IgD-negative memory B cell (primary cell): Measurements from ENCODE around the gene SYCP3. TPM values are rescaled to one million over a fixed set of nuclear protein-coding genes. Genes with fewer than 3 reads are reported as not detected.

Source experiments
- H3K27ac Mint-ChIP-seq, 3 donors: one replicate each; pipeline ENCODE4 v1.8.0; 2020 to 2022; ENCODE audit warnings: mild to moderate bottlenecking in 3 of 3, mixed read lengths in 3 of 3, moderate library complexity in 1 of 3
- H3K27me3 Mint-ChIP-seq: one replicate; pipeline ENCODE4 v1.8.0; 2021; ENCODE audit warnings: mixed read lengths
- H3K36me3 Mint-ChIP-seq: one replicate; pipeline ENCODE4 v1.8.0; 2020; ENCODE audit warnings: mild to moderate bottlenecking, mixed read lengths
- H3K4me1 Mint-ChIP-seq, 3 donors: one replicate each; pipeline ENCODE4 v1.8.0; 2020 to 2022; ENCODE audit warnings: mixed read lengths in 3 of 3, mild to moderate bottlenecking in 1 of 3
- H3K4me3 Mint-ChIP-seq, 4 donors: one replicate each; pipeline ENCODE4 v1.8.0; 2020 to 2022; ENCODE audit warnings: mild to moderate bottlenecking in 4 of 4, mixed read lengths in 4 of 4, moderate library complexity in 3 of 4
- H3K9me3 Mint-ChIP-seq, 3 donors: one replicate each; pipeline ENCODE4 v1.8.0; 2020 to 2021; ENCODE audit warnings: mixed read lengths in 3 of 3, mild to moderate bottlenecking in 1 of 3
- polyA plus RNA-seq: library from polyadenylated mRNA; unstranded; fragments of 300-500 nt; fragmentation: Illumina TruSeq; gene quantifications from one replicate; pipeline ENCODE4 v1.2.3, GENCODE V29; 2021

SYCP3 gene
- polyA plus RNA-seq, 1 donor from 2014 or later, result 0.33 TPM

DNA sequence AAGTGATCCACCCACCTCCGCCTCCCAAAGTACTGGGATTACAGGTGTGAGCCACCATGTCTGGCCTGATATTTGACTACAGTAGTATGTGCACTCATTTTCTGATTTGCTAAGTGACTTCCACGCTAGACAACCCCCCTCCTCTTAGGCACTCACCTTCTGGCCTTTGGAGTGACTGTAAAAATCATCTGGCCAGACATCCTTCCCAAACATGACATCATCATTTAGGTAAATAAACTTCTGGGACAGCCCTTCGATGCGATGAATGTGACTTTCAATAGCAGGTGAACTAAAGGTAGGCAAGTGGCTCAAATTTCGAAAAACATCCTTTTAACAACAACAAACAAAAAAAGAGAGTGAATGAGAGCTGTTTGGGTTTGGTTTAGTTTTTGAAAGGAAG lies 30.6 kb upstream of the SYCP3 start:
- H3K4me3 Mint-ChIP-seq, result no peak overlapping the region
- H3K4me1 Mint-ChIP-seq, result peaks cover 0 to 3% (median 0%) of the 10 kb centered on the region in 3 donors
- H3K36me3 Mint-ChIP-seq, result peaks cover 9% of the 10 kb centered on the region
- H3K27ac Mint-ChIP-seq, result no peak overlapping the region
- no peaks in the 10 kb centered on the region for H3K27me3 Mint-ChIP-seq
- no peaks in the 10 kb centered on the region for H3K9me3 Mint-ChIP-seq

DNA sequence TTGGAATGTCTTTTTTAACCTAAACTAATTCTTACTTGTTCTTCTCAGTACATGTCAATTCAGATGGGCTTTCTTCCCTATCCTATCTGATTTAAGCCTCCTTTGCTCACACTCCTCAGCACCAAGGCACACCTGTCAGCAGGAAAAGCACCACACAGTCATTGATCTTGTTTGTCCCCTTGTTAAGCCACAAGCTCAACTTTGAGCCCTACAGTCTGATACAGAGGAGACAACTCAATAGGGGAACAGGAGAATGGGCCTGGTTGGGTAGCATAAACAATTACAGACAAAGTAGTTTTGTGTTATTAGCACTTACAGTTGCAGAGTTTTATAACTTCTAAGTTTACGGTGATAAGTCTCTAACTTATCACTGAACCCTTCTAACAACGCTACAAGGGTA lies 29.5 kb upstream of the SYCP3 start:
- Mint-ChIP-seq H3K9me3 (no peaks in the 10 kb centered on the region), H3K36me3 (peaks cover 9% of the 10 kb centered on the region), H3K4me1 (peaks cover 0 to 1% (median 0%) of the 10 kb centered on the region in 3 donors), H3K27me3 (no peaks in the 10 kb centered on the region), H3K4me3 (no peak overlapping the region), H3K27ac (no peak overlapping the region)

DNA sequence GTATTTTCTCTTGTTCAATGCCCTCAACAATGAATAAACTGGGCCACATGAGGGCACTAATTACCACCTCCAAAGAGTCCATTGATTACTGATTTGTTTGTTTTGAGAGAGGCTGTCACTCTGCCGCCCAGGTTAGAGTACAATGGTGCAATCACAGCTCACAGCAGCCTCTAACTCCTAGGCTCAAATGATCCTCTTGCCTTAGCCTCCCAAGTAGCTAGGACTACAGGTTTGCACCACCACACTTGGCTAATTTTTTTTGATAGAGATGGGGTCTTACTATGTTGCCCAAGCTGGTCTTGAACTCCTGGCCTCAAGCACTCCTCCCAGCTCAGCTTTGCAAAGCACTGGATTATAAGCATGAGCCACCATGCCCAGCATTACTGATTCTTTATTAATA lies 28.3 kb upstream of the SYCP3 start:
- H3K27me3 Mint-ChIP-seq, result no peaks in the 10 kb centered on the region
- H3K9me3 Mint-ChIP-seq, result no peaks in the 10 kb centered on the region
- peaks cover 9% of the 10 kb centered on the region for H3K36me3 Mint-ChIP-seq
- H3K27ac Mint-ChIP-seq, result peak overlapping the region in 1 of 3 donors; percentile 52
- no peak overlapping the region for H3K4me3 Mint-ChIP-seq
- peaks cover 0 to 4% (median 4%) of the 10 kb centered on the region in 3 donors for H3K4me1 Mint-ChIP-seq

DNA sequence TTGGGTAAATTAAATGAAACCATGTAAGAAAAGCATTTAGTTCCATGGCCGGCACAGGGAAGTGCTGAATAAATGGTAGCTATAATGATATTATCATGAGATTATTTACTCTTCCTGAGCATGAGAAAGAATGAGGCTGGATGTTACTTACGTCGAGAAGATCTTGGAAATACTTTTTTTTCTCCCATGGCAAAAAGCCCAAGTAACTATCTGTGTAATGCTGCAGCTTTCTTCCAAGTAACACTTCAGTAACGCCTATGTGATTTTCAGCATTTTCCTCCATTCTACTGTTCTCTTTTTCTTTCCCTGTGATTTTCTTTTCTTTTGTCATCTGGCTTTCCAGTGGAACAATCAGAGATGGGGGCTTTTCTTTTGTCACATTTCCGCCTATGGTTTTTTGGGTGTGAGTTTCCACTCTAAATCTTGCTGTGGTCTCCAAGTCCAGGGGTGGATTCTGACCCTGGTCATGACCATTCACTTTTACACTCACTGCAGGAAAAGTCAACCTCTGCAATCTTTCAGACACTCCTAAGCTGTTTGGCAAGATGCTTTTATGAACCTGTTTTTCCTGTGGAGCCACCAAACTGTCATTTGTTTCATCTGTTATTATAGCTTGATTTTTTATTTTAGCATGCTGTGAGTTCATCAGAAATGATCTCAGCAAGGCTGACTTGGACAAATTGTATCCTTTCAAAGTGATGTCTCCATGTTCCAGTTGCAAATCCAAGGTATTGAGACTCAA lies 25.0 kb upstream of the SYCP3 start:
- Mint-ChIP-seq H3K4me3 (no peak overlapping the region), H3K27me3 (no peaks in the 10 kb centered on the region), H3K9me3 (no peaks in the 10 kb centered on the region), H3K27ac (peak overlapping the region in 2 of 3 donors; percentile 3 to 17), H3K36me3 (no peaks in the 10 kb centered on the region), H3K4me1 (peaks cover 8 to 16% (median 12%) of the 10 kb centered on the region in 3 donors)

DNA sequence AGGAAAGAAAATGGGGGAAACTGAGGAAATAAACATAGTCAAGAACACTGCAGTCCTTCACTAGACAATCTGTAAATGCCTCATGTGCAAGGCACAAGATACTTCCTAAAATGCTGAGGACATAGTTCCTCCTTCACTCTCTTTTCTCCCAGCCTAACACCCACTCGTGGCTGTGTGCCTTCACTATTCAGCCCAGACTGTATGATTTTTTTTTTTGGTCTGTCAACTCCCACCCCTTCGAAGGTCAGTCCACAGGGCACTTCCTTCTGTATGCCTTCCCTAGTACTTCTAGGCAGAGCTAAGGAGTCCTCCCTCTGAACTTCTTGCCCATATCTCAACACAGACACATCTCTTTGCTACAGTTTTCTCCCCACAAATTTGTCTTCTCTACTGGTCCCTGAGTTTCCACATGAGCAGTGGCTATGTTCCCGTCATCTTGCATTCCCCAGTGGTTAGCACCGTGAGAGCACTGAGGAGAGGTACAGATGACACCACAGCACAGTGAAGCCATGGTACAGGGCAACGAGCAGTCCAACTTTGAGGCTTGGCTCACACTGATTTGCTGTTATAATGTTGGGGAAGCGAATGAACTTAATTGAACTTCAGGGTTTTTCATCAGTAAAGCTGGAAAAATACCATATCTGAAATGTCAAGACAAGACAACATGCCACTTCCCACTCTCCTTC lies 24.1 kb upstream of the SYCP3 start:
- Mint-ChIP-seq H3K9me3 (no peaks in the 10 kb centered on the region), H3K27ac (peak overlapping the region in 1 of 3 donors; percentile 17), H3K36me3 (peaks cover 2% of the 10 kb centered on the region), H3K27me3 (no peaks in the 10 kb centered on the region), H3K4me3 (no peak overlapping the region), H3K4me1 (peaks cover 8 to 16% (median 12%) of the 10 kb centered on the region in 3 donors)

DNA sequence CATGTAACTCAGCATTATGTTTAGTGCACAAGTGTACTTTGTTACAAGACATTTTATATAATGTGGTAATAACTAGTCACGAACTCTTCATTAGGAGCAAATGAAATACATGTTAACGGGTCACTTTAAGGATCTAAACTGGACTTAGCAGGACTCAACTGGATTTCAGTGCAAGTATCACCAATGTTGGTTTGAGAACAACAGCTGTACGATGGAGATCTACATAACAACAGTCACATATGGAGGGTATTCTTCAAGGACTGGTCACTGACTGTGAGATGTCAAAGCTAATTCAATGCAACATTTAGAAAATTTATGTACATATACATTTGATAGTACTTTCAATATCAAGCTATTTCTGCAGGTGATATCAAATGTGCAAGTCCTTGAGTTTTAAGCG lies 22.5 kb upstream of the SYCP3 start:
- Mint-ChIP-seq H3K36me3 (peaks cover 4% of the 10 kb centered on the region), H3K4me1 (peaks cover 8 to 16% (median 12%) of the 10 kb centered on the region in 3 donors), H3K27me3 (no peaks in the 10 kb centered on the region), H3K4me3 (no peak overlapping the region), H3K9me3 (no peaks in the 10 kb centered on the region), H3K27ac (peak overlapping the region in 1 of 3 donors; percentile 47)

DNA sequence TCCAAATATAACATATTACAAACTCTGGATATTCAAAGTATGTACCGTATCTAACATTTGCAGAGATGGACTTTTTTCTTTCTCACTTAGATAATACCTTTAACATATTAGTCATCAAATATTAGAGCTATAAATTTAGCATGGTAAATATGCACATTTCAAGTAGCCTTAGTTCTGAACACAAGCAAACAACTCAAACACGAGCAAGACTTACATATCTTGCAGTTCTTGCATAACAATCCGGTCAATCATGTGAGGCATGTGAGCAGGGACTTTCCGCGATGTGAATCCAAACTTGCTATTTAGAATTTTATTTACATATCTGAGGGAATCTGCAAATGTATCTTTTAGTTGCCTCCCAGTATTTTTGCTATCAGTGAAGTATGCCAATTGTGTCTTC lies 22.1 kb upstream of the SYCP3 start:
- peaks cover 8 to 16% (median 12%) of the 10 kb centered on the region in 3 donors for H3K4me1 Mint-ChIP-seq
- no peaks in the 10 kb centered on the region for H3K9me3 Mint-ChIP-seq
- H3K4me3 Mint-ChIP-seq, result no peak overlapping the region
- H3K27me3 Mint-ChIP-seq, result no peaks in the 10 kb centered on the region
- H3K36me3 Mint-ChIP-seq, result peaks cover 6% of the 10 kb centered on the region
- peak overlapping the region in 1 of 3 donors; percentile 47 for H3K27ac Mint-ChIP-seq

DNA sequence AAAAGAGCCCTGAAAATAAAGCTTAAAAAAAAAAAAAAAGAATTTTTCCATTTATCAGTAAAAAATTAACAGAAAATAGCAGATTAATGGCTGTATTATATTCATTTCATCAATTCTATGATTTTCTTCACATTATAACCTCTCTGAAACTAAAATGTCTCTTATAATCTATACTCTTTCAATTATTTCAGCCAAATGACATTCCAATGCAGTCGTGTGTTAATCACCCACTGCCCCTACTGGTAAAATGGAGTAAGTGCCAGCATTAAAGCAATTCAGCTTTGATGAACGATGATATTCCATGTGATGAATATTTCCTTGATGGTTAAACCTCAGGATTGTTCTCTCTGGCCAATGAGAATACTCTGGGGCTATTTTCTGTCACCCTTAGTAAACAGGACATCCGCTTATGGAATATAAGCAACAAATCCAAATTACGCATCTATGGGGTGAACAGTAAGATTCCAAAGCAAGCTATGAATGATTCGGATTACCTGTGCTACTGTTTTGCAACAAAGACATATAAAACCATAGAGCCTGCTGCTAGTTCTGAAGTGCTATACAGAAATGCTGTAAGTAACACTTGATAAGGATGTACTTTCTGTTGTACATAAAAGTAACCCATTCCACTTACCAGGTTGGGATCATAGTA lies 20.3 kb upstream of the SYCP3 start:
- peaks cover 8 to 16% (median 12%) of the 10 kb centered on the region in 3 donors for H3K4me1 Mint-ChIP-seq
- H3K27me3 Mint-ChIP-seq, result no peaks in the 10 kb centered on the region

DNA sequence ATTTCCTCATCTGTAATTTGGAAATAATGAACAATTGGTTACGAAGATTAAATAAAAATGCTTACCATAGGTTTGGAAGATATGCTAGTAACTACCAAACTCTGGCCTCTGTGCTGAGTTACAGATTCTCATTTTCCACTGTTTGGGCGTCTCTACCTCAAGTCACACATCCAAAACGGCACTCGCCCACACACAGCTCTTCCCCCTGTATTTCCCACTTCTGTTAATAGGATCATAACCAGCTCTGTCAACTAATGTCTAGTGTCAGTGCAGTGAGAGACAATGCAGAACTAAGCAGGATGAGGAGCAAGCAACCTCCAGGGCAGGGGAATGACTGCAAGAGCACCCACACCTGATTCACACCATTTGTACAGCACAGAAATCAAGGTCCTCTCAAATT lies 10.9 kb upstream of the SYCP3 start:
- Mint-ChIP-seq H3K36me3 (peaks cover 30% of the 10 kb centered on the region), H3K4me3 (no peak overlapping the region), H3K4me1 (peaks cover 12 to 22% (median 17%) of the 10 kb centered on the region in 3 donors), H3K27me3 (no peaks in the 10 kb centered on the region), H3K27ac (peak overlapping the region in 2 of 3 donors; percentile 49 to 55), H3K9me3 (no peaks in the 10 kb centered on the region)

More for the DNA sequence above, 20.3 kb upstream of the SYCP3 start:
- no peaks in the 10 kb centered on the region for H3K9me3 Mint-ChIP-seq
- peaks cover 14% of the 10 kb centered on the region for H3K36me3 Mint-ChIP-seq
- H3K4me3 Mint-ChIP-seq, result no peak overlapping the region
- peak overlapping the region in 1 of 3 donors; percentile 16 for H3K27ac Mint-ChIP-seq

DNA sequence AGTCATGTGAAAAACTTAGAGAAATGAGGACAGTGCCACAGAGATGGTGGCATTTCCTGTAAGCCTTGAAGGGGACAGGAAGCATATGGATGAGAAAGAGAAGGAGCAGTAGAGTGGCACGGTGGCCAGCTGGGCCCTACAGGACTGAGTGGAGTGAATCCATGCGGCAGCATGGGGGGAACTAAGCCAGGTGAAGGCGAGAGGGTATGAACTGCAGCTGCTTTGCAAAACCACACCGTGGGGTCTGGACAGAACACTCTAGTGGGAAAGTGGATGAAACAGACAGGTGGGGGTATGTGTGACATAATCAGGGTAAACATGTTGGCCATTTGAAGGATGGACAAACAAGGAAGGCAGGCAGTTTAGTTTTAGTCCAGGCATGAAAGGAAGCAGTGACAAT lies 10.4 kb upstream of the SYCP3 start:
- Mint-ChIP-seq H3K4me1 (peaks cover 17 to 27% (median 17%) of the 10 kb centered on the region in 3 donors), H3K27ac (peak overlapping the region in 2 of 3 donors; percentile 29 to 49), H3K36me3 (peaks cover 26% of the 10 kb centered on the region), H3K4me3 (no peak overlapping the region), H3K27me3 (no peaks in the 10 kb centered on the region), H3K9me3 (no peaks in the 10 kb centered on the region)

DNA sequence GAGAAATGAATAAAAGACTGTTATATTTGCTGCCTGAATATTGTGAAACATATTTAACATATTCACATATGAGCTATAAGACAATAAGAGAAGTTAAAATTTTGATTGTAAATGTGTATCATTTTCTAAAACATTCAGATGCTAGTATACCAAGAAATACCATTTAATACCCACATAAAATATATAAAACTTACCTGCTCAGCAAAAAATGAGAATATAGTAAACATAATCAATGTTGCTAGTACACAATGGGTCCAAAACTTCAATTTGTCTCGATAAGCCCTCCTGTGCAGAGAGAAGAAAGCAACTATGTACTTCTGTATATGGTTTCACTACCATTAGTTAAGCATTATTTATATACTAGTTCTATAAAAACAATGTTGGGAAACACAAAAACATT lies 9.6 kb upstream of the SYCP3 start:
- Mint-ChIP-seq H3K9me3 (no peaks in the 10 kb centered on the region), H3K27ac (no peak overlapping the region), H3K4me1 (peaks cover 20 to 31% (median 24%) of the 10 kb centered on the region in 3 donors), H3K36me3 (peaks cover 25% of the 10 kb centered on the region), H3K27me3 (no peaks in the 10 kb centered on the region), H3K4me3 (no peak overlapping the region)

DNA sequence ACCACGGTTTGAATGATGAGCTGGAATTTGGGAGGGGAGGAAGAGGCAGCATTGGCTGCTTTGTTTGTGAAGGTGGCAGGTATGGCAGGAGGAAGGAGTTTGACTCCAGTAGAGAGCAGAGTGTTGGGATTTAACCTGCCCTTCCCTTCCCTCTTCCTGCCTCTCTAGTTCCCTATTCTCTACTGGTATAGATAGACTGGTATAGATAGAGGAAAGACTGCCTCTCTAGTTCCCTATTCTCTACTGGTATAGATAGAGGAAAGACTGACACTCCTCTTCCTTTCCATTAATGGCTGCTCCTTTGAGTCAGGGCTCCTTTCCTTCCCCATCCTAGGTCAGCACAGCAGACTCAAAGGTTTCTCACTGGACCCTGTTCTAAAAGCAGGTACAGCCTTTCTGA lies 8.4 kb upstream of the SYCP3 start:
- Mint-ChIP-seq H3K27me3 (peaks cover 1% of the 10 kb centered on the region), H3K27ac (peak overlapping the region in 2 of 3 donors; percentile 61 to 76), H3K4me1 (peaks cover 32 to 38% (median 34%) of the 10 kb centered on the region in 3 donors), H3K36me3 (peaks cover 25% of the 10 kb centered on the region), H3K9me3 (no peaks in the 10 kb centered on the region), H3K4me3 (peak overlapping the region in 2 of 4 donors; percentile 38 to 54)

DNA sequence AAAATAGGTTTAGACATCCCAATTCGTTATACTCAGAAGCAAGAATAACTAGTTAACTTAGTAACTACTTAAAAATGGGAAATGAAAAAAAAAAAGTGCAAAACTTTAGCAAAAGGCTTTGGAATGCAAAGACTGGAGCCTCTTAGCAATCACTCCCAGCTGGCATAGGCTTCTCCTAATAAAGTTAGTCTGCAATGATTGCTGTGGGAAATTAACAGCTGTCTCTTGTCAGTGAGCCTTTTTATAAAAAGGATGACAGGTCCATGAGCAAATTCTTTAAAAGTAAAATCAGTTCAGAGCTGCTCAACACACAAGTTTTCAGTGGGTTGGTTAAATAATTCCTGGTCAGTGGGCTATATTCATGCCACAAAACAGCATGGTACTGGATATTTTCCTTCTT lies 7.4 kb upstream of the SYCP3 start:
- Mint-ChIP-seq H3K4me3 (no peak overlapping the region), H3K4me1 (peaks cover 38 to 43% (median 42%) of the 10 kb centered on the region in 3 donors), H3K9me3 (no peaks in the 10 kb centered on the region), H3K27me3 (peaks cover 1% of the 10 kb centered on the region), H3K27ac (peak overlapping the region in 2 of 3 donors; percentile 61 to 76), H3K36me3 (peaks cover 21% of the 10 kb centered on the region)

DNA sequence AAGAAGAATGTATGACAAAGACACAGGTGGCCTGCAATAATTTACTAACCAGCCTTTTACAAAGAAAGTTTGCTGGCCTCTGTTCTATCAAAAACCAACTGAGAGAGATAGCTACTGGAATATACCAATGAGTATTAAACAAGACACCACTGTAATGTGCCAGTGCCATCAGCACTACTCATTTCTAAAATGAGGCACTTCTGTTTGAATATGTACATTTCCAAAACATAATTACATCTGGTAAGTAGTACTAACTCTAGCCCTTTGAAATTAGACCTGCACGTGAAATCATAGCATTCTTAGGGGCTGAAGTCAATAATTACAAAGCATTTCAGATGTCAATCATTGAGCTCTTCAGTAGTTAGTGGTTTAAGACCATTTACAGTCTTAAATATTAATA lies 6.9 kb upstream of the SYCP3 start:
- H3K4me1 Mint-ChIP-seq, result peaks cover 43 to 46% (median 44%) of the 10 kb centered on the region in 3 donors
- no peak overlapping the region for H3K27ac Mint-ChIP-seq
- H3K36me3 Mint-ChIP-seq, result peaks cover 21% of the 10 kb centered on the region
- peaks cover 1% of the 10 kb centered on the region for H3K27me3 Mint-ChIP-seq
- no peak overlapping the region for H3K4me3 Mint-ChIP-seq
- no peaks in the 10 kb centered on the region for H3K9me3 Mint-ChIP-seq

DNA sequence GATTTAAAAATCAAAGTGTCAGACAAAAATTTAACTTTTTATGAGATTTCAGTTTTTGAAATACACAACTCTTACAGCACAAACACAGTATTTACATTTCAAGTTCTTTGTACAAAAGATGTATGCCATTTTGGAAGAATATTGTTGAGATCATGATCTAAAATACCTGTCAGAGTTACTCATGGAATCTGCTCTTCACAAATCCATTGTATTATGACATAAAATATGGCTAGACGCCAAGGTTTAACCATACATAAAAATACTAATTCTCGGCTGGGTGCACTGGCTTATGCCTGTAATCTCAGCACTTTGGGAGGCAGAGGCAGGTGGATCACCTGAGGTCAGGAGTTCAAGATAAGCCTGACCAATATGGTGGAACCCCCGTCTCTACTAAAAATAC lies 6.2 kb upstream of the SYCP3 start:
- no peaks in the 10 kb centered on the region for H3K9me3 Mint-ChIP-seq
- peak overlapping the region in 1 of 4 donors; percentile 70 for H3K4me3 Mint-ChIP-seq
- peaks cover 1% of the 10 kb centered on the region for H3K27me3 Mint-ChIP-seq
- peaks cover 21% of the 10 kb centered on the region for H3K36me3 Mint-ChIP-seq
- peak overlapping the region; percentile 88 to 99 (median 99) for H3K27ac Mint-ChIP-seq
- H3K4me1 Mint-ChIP-seq, result peaks cover 46 to 49% (median 47%) of the 10 kb centered on the region in 3 donors
